ENCODE measurements around the gene MGAT4B. TPM values are rescaled to one million over a fixed set of nuclear protein-coding genes. Genes with fewer than 3 reads are reported as not detected.
"Not testable (repeated sequence)": the region's sequence is repeated elsewhere in the genome, so short reads cannot be mapped to it uniquely, and the experiment has no call there.

MGAT4B gene
- total RNA-seq, 1 donor from 2014 or later, result 198 TPM

DNA sequence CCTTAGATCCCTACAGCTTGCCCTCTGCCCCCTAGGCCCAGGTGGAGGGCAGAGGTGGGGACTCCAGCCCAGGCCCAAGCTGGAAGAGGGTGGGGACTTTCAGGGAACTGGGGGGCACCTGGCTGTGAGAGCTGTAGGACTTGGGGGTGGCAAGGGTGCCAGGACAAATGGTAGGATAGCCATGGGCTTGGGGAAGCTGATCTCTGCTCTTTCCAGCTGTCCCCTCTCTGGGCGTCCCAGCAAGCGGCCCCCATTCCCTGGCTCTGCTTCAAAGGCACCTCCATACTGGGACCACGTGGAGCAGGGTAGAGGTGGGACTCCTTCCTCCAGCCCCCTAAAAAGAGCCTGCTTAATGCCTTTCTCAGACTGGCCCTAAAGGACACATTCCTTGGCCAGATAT, 12.5 kb downstream of the MGAT4B start:
- no peaks in the 10 kb centered on the region for H3K9me3 Mint-ChIP-seq (ENCODE audit: unreplicated experiment)
- TF ChIP-seq, protein P1, sequence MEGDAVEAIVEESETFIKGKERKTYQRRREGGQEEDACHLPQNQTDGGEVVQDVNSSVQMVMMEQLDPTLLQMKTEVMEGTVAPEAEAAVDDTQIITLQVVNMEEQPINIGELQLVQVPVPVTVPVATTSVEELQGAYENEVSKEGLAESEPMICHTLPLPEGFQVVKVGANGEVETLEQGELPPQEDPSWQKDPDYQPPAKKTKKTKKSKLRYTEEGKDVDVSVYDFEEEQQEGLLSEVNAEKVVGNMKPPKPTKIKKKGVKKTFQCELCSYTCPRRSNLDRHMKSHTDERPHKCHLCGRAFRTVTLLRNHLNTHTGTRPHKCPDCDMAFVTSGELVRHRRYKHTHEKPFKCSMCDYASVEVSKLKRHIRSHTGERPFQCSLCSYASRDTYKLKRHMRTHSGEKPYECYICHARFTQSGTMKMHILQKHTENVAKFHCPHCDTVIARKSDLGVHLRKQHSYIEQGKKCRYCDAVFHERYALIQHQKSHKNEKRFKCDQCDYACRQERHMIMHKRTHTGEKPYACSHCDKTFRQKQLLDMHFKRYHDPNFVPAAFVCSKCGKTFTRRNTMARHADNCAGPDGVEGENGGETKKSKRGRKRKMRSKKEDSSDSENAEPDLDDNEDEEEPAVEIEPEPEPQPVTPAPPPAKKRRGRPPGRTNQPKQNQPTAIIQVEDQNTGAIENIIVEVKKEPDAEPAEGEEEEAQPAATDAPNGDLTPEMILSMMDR (IDR thresholded peaks at IDR 0.05), result no peak
- no peaks in the 10 kb centered on the region for H3K27me3 Mint-ChIP-seq (ENCODE audit: unreplicated experiment)
- DNase-seq (ENCODE audit: extremely low spot score, unreplicated experiment), result no peak
- H3K4me1 Mint-ChIP-seq (ENCODE audit: unreplicated experiment), result peaks cover 14% of the 10 kb centered on the region
- peak overlapping the region; percentile 60 for H3K4me3 Mint-ChIP-seq (ENCODE audit: unreplicated experiment)
- peaks cover 5% of the 10 kb centered on the region for H3K36me3 Mint-ChIP-seq (ENCODE audit: unreplicated experiment)
- H3K27ac Mint-ChIP-seq (ENCODE audit: unreplicated experiment), result no peak overlapping the region

DNA sequence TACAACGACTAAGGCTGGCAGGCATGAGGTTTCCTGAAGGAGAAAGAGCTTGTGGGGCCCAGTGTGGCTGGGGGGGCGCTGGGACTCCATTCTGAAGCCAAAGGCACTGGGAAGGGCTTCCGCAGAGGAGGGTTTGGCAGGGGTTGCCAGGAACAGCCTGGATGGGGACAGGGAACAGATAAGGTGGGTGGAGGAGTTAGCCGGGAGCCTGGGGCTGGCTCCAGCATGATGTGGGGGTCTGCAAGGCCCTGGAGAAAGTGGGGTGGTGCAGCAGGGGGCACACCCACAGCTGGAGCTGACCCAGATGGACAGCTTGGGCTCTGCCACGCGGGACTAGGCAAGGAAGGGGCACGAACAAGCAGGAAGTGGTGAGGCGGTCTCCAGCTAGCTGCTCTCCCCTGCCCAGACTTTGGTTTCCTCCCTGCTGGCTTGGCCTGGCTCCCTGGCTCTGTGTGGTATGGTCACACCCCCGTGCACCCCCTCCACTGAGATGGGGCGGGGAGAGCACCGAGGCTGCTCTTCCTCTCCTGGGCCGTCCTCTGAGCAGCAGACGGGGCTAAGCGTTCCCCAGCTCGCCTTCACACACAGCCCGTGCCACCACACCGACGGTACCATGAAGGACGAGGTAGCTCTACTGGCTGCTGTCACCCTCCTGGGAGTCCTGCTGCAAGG, 13.1 kb downstream of the MGAT4B start, which contains the start of gene LTC4S:
Gene LTC4S, plus strand, starts transcription at position 519 of the 672 bp plus-strand sequence. Its CDS starts 95 bp downstream, at position 614.
- Mint-ChIP-seq H3K36me3 (ENCODE audit: unreplicated experiment) (peaks cover 4% of the 10 kb centered on the region), H3K4me1 (ENCODE audit: unreplicated experiment) (peaks cover 14% of the 10 kb centered on the region), H3K4me3 (ENCODE audit: unreplicated experiment) (peak within 1 kb of the TSS; percentile 60), H3K27ac (ENCODE audit: unreplicated experiment) (no peak within 1 kb of the TSS), H3K9me3 (ENCODE audit: unreplicated experiment) (no peaks in the 10 kb centered on the region), H3K27me3 (ENCODE audit: unreplicated experiment) (no peaks in the 10 kb centered on the region)
- TF ChIP-seq, protein P1 (IDR thresholded peaks at IDR 0.05), result no peak
- DNase-seq (ENCODE audit: extremely low spot score, unreplicated experiment), result no peak

DNA sequence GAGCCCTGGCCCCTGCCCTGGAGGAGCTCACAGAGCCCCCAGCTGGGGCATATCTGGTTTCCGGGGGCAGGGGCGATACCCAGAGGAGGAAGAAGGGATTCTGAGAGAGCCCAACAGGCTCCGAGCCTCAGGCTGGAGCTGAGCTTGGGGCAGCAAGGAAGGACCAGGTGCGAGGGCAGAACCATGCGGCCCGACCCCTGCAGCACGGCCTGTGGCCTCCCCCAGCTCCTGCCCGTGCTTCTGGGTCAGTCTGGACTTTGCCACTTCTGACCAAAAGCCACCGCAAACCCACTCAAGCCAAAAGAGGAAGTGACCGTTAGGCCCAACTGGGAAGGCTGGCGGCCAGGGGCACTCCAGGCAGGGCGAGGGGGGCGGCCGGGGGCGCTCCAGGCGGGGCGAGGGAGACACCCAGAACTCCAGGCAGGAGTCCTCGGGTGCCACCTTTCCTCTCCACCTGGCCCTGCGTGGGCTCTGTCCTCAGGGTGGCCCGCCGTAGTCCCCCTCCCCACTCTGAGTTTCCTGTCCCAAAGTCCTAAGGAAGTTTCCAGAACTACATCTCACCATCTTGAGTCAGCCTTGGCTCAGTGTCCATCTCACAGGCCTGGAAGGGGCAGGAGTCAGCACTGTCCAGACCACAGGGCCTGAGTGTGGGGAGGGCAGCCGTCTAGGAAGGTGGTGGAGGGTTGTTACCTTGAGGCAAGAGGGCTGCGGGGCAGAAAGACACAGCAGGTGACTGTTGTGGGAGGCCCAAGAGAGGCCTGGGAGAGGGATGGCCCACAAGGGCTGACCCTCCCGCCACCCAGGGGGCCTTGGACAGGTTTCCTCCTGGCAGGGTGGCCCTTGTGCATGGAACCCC, 13.8 kb downstream of the MGAT4B start:
- no peaks in the 10 kb centered on the region for H3K27me3 Mint-ChIP-seq (ENCODE audit: unreplicated experiment)
- no peak overlapping the region for H3K27ac Mint-ChIP-seq (ENCODE audit: unreplicated experiment)
- peaks cover 14% of the 10 kb centered on the region for H3K4me1 Mint-ChIP-seq (ENCODE audit: unreplicated experiment)
- peaks cover 4% of the 10 kb centered on the region for H3K36me3 Mint-ChIP-seq (ENCODE audit: unreplicated experiment)
- H3K4me3 Mint-ChIP-seq (ENCODE audit: unreplicated experiment), result no peak overlapping the region
- TF ChIP-seq, protein P1 (IDR thresholded peaks at IDR 0.05), result no peak
- H3K9me3 Mint-ChIP-seq (ENCODE audit: unreplicated experiment), result no peaks in the 10 kb centered on the region
- DNase-seq (ENCODE audit: extremely low spot score, unreplicated experiment), result no peak

DNA sequence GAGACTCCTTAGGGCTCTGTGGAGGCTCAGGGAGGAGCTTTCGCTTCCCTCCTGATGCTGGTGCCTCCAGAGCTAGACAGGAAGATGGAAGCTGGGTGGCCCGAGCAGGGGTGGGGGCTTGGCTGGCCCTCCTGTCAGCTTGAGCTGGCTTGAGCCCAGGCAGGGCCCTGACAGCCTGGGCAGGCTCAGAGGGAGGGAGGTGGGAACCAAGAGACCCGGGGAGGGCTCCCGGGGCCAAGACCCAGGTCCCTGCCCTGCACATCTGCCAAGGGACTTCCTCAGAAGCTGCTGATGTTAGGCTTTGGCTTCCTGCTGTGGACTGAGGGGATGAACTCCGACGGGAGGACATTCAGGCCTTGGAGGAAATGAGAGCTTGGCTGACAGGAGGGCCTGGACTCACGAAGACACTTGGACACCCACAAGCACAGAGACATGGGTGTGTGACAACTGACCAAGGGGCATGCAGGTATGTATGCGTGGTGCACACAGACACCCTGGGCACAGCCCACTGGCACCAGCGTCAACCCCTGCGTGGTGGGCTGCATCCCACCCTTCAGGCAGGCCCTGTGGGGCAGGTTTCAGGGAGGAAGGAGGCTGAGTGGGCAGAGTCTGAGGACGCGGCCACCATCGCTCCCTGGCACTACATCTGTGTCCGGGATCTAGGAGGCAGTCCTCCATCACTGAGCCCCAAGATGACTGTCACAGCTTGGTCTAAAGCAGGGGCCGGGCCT, 14.6 kb downstream of the MGAT4B start:
- H3K27me3 Mint-ChIP-seq (ENCODE audit: unreplicated experiment), result no peaks in the 10 kb centered on the region
- no peaks in the 10 kb centered on the region for H3K9me3 Mint-ChIP-seq (ENCODE audit: unreplicated experiment)
- no peak overlapping the region for H3K4me3 Mint-ChIP-seq (ENCODE audit: unreplicated experiment)
- DNase-seq (ENCODE audit: extremely low spot score, unreplicated experiment), result no peak
- TF ChIP-seq, protein P1 (IDR thresholded peaks at IDR 0.05), result no peak
- H3K36me3 Mint-ChIP-seq (ENCODE audit: unreplicated experiment), result peaks cover 4% of the 10 kb centered on the region
- peaks cover 14% of the 10 kb centered on the region for H3K4me1 Mint-ChIP-seq (ENCODE audit: unreplicated experiment)
- no peak overlapping the region for H3K27ac Mint-ChIP-seq (ENCODE audit: unreplicated experiment)

DNA sequence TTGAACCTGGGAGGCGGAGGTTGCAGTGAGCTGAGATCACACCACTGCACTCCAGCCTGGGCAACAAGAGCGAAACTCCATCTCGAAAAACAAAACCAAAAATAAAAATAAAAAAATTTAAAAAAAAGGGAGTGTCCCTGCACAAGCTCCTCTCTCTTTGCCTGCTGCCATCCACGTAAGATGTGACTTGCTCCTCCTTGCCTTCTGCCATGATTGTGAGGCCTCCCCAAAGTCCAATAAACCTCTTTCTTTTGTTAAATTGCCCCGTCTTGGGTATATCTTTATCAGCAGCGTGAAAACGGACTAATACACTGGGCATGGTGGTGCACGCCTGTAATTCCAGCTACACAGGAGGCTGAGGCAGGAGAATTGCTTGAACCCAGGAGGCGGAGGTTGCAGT, 17.4 kb downstream of the MGAT4B start:
- not testable (repeated sequence) for DNase-seq (ENCODE audit: extremely low spot score, unreplicated experiment); H3K9me3 Mint-ChIP-seq (ENCODE audit: unreplicated experiment); H3K27ac Mint-ChIP-seq (ENCODE audit: unreplicated experiment); H3K4me3 Mint-ChIP-seq (ENCODE audit: unreplicated experiment); H3K36me3 Mint-ChIP-seq (ENCODE audit: unreplicated experiment); H3K27me3 Mint-ChIP-seq (ENCODE audit: unreplicated experiment); H3K4me1 Mint-ChIP-seq (ENCODE audit: unreplicated experiment)

Data from osteocyte (in vitro differentiated cells).